Measurements from ENCODE around the gene CHID1.

The CHID1 gene

DNA sequence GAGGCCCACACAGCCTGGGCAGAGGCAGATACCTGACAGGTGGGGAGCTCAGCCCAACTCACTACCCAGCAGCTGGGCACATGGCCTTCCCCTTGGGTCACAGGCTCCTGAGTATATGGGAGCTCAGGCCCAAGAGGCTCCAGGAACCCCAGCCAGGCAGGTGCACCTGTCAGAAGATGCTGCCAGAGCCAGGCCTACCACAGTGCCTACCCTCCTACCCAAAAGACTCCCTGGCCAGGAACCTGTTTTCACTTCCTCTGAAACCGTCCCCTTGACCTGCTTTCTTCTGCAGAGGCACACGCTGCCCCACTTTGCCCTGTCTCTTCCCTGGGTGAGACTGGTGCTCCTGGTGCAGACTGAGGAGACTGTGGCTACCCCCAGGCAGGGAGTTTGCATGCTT, 2.9 kb downstream of the CHID1 start:
- H3K36me3 Mint-ChIP-seq (ENCODE audit: low read depth), result peaks cover 19% of the 10 kb centered on the region
- no peaks in the 10 kb centered on the region for H3K9me3 Mint-ChIP-seq
- H3K4me1 Mint-ChIP-seq, result peaks cover 23% of the 10 kb centered on the region
- ATAC-seq (no peak), DNase-seq (no peak)
- H3K27ac Mint-ChIP-seq, result no peak overlapping the region
- no peaks in the 10 kb centered on the region for H3K27me3 Mint-ChIP-seq
- H3K4me3 Mint-ChIP-seq, result no peak overlapping the region

DNA sequence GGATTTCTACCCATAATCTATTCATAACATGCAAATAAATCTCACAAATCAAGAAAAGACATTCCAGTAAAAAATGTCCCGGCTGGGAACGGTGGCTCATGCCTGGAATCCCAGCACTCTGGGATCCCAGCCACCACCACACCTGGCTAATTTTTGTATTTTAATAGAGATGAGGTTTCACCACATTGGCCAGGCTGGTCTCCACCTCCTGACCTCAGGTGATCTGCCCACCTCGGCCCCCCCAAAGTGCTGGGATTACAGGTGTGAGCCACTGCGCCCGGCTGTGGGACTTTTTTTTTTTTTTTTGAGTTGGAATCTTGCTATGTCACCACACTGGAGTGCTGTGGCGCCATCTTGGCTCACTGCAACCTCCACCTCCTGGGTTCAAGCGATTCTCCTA, 4.7 kb downstream of the CHID1 start:
- Mint-ChIP-seq H3K27me3 (no peaks in the 10 kb centered on the region), H3K27ac (no peak overlapping the region), H3K36me3 (ENCODE audit: low read depth) (peaks cover 30% of the 10 kb centered on the region), H3K4me3 (no peak overlapping the region), H3K9me3 (no peaks in the 10 kb centered on the region), H3K4me1 (peaks cover 17% of the 10 kb centered on the region)
- DNase-seq (no peak), ATAC-seq (no peak)

DNA sequence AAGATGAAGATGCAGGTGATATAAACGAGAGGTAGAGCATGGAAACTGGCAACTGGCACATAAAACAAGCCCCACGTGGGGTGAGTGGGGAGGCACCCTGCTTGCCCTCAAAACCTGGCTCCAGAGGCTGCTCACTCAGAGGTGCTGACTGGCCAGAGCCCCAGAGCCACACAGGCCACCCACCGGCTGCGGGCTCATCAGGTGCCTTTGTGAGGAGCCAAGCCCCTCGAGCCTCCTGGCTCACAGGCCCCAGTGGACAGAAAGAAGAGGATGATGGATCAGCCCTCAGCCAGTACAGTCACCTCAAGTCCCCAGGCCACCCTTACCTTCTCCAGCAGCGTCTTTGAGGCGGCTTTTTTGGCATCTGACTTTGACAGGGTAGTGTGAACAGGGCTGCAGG, 6.2 kb downstream of the CHID1 start:
- ATAC-seq, result no peak
- no peak overlapping the region for H3K4me3 Mint-ChIP-seq

DNA sequence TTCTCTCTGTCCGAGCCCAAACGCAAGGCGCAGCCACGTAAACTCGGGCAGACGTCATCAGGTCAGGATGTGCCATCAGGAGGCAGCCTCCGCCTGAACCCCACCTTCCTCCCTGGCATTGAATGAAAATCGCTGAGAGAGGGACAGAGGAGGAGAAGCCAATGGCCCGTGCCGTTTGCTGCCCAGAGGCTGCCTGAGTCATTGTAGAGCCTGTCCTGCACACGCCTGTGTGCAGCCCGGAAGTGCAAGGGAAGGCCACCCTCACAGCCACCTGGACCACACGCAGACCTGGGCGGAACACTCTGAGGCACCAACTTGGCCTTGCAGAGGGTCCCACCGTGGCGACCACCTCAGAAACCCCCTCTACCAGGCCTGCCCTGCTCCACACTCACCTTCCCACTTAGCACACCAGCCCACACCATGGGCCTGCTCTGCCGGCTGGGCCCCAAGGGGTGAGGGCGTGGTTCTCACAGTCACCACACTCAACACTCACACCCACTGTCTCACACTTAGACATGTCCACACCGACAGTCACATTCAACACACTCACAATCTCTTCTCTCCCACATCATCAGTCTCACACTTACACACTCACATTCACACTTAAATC, 9.1 kb downstream of the CHID1 start:
- Mint-ChIP-seq H3K27me3 (no peaks in the 10 kb centered on the region), H3K27ac (no peak overlapping the region), H3K36me3 (ENCODE audit: low read depth) (peaks cover 34% of the 10 kb centered on the region), H3K9me3 (no peaks in the 10 kb centered on the region), H3K4me1 (peaks cover 3% of the 10 kb centered on the region), H3K4me3 (no peak overlapping the region)
- ATAC-seq (no peak), DNase-seq (no peak)

More for the DNA sequence above, 6.2 kb downstream of the CHID1 start:
- Mint-ChIP-seq H3K9me3 (no peaks in the 10 kb centered on the region), H3K27me3 (no peaks in the 10 kb centered on the region), H3K4me1 (peaks cover 13% of the 10 kb centered on the region), H3K27ac (no peak overlapping the region), H3K36me3 (ENCODE audit: low read depth) (peaks cover 34% of the 10 kb centered on the region)
- DNase-seq, result no peak

DNA sequence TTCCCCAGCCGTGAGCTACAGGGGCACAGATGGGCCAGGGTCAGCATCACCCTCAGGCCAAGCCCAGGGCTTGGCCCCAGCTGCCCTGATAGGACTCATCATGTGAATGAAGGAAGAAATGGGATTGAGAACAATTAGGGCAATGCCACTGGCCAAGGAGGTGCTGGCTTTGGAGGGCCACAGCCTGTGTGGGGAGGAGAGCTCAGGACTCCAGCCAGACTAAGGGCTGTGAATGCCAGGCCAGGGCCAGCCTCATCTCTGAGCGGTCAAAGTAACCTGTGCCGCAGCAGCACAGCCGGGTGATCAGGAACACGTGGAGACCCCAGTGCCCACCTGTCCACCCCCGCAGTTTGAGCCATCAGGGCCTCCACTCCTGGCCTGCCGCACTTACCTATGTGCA, 10.1 kb downstream of the CHID1 start:
- Mint-ChIP-seq H3K4me1 (peaks cover under 1% of the 10 kb centered on the region), H3K36me3 (ENCODE audit: low read depth) (peaks cover 32% of the 10 kb centered on the region), H3K9me3 (no peaks in the 10 kb centered on the region), H3K27ac (no peak overlapping the region), H3K27me3 (no peaks in the 10 kb centered on the region), H3K4me3 (no peak overlapping the region)
- DNase-seq (no peak), ATAC-seq (no peak)

DNA sequence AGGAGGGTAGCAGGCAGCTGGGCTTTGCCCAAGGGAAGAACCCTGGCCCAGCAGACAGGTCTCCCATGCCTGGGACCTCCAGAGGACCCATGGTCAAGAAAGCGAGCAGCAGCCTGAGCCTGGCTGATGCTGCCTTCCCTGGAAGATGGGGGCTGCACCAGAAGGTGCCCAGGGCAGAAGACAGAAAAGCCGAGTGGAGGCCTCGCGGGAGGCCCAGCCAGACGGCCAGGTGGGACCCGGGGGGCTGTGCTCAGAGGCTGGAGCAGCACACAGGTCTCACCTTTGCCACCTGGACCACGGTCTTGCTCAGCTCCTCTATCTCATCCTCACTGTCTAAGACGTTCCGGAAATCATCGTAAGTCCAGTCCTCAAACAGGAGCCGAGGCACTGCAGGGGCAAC, 10.9 kb downstream of the CHID1 start:
- ATAC-seq (no peak), DNase-seq (no peak)
- H3K9me3 Mint-ChIP-seq, result no peaks in the 10 kb centered on the region
- H3K4me1 Mint-ChIP-seq, result no peaks in the 10 kb centered on the region
- H3K4me3 Mint-ChIP-seq, result no peak overlapping the region
- H3K27me3 Mint-ChIP-seq, result no peaks in the 10 kb centered on the region
- peaks cover 29% of the 10 kb centered on the region for H3K36me3 Mint-ChIP-seq (ENCODE audit: low read depth)
- H3K27ac Mint-ChIP-seq, result no peak overlapping the region

DNA sequence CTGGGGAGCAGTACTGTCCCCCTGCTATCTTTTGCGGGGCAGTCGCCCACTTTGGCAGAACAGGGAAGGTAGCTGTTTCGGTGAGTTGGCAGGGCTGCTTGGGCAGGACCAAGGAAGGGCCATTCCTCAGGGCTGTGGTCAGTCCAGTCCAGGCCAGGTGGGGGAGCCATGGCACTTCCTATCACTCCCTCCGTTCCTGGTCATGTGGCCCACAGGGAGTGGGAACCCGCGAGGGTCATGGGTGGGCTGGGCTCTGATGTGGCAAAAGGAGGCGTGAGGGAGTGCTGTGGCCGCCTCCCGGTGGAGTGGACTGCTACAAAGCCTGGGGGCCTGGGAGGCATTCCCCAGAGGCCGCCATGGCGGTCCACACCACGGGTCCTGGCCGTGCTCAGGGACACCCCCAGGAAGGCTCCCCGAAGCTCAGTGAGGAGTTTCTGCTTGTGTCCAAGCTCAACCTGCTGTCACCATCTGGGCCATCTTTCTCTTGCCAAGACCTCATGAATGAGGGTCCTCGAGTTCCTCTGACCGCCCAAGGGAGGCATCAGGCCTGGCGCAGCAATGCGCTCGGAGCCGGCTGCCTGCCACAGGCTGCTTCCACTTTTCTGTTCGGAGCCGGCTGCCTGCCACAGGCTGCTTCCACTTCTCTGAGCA, 11.9 kb downstream of the CHID1 start:
- Mint-ChIP-seq H3K4me3 (no peak overlapping the region), H3K36me3 (ENCODE audit: low read depth) (peaks cover 21% of the 10 kb centered on the region), H3K4me1 (no peaks in the 10 kb centered on the region), H3K9me3 (no peaks in the 10 kb centered on the region), H3K27ac (no peak overlapping the region), H3K27me3 (no peaks in the 10 kb centered on the region)
- no peak for DNase-seq
- no peak for ATAC-seq

DNA sequence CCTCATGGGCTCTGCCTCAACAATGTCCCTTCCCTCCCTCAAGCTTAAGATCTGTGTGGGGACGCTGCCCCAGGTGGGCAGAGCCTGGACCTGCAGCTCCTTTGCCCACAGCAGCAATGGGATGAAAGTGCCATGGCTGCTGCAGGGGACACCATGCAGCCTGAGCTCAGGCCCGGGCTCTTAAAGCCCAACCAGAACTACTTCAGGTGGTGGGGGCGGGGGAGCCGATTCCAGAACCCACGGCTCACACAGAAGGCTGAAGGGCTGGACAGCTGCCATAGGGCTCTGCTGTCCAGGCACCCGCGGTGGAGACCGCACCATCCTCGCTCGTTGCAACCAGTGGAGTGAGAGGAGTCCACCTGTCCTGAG, 12.5 kb downstream of the CHID1 start:
- ATAC-seq (no peak), DNase-seq (no peak)
- Mint-ChIP-seq H3K27me3 (no peaks in the 10 kb centered on the region), H3K27ac (no peak overlapping the region), H3K9me3 (no peaks in the 10 kb centered on the region), H3K4me1 (no peaks in the 10 kb centered on the region), H3K36me3 (ENCODE audit: low read depth) (peaks cover 19% of the 10 kb centered on the region), H3K4me3 (no peak overlapping the region)

DNA sequence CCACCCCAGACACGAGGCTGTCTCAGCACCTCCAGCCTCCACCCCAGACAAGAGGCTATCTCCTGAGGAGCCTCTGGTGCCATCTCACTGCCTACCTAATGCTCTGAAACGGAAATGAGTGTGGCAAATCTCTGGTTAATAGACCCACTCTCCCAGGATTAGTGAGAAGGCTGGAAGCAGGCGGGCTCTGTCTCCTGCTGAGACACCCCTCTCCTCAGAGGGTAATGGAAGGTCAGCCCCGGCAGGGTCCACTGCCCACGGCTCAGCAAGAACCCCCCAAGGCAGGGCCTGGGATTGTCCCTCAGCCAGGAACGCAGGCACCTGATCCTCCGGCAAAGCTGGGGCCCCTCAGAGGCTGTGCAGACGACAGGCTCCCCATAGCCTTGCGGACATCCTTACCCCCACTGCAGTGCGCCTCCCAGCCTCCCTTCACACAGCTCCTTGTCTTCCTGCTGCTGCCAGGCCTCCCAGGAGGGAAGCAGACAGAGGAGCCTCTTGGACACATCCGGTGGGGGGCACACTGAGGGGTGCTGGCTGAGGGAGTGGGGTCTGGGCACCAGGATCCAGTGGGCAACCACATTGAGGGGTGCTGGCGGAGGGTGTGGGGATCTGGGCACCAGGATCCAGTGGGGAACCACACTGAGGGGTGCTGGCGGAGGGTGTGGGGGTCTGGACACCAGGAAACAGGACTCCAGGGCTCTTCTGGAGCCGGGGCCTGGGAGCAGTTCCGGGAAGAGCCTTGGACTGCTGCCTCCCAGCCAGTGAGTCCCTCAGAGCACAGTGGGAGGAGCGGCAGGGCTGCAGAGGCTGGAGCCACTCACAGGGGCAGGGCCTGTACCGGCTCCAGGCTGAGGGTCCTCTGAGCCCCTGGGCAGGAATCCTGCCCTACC, 13.1 kb downstream of the CHID1 start:
- no peak overlapping the region for H3K27ac Mint-ChIP-seq

DNA sequence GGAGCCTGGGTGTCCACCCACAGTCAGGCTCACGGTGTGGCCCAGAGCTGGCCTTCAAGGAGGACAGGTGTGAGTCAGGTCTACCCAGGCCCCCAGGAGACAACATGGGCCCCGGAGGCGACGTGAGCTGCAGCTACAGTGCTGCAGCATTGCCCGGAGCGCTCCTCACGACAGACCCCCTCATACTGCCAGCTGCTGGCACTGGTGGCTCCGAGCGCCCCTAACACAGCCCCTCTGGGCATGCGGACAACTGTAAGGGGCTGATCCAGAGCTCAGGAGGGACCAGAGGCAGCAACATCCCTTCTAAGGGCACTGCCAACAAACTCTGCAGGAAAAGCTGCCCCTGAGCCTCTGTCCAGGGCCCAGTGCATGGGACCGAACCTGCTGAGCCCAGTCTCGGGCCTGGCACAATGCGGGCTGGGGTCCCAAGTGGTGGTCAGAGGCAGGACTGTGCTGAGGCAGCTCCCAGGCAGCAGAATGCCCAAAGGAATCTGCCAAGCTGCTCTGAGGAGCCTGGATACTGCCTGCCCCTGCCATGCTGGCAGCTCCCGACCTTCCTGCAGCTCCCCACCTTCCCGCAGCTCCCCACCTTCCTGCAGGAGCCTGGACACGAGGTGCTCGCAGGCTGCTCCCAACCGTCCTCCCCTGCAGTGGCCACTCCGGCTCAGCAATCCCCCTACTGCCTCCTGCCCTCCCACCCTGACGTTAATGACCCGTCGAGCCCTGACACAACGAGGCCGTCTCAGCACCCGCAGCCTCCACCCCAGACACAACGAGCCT, 15.1 kb downstream of the CHID1 start:
- DNase-seq (no peak), ATAC-seq (no peak)
- no peak overlapping the region for H3K27ac Mint-ChIP-seq
- H3K4me3 Mint-ChIP-seq, result no peak overlapping the region
- H3K36me3 Mint-ChIP-seq (ENCODE audit: low read depth), result peaks cover 3% of the 10 kb centered on the region
- H3K9me3 Mint-ChIP-seq, result no peaks in the 10 kb centered on the region
- no peaks in the 10 kb centered on the region for H3K27me3 Mint-ChIP-seq
- H3K4me1 Mint-ChIP-seq, result no peaks in the 10 kb centered on the region

More for the DNA sequence above, 13.1 kb downstream of the CHID1 start:
- H3K4me1 Mint-ChIP-seq, result no peaks in the 10 kb centered on the region
- H3K9me3 Mint-ChIP-seq, result no peaks in the 10 kb centered on the region
- H3K4me3 Mint-ChIP-seq, result no peak overlapping the region
- H3K36me3 Mint-ChIP-seq (ENCODE audit: low read depth), result peaks cover 15% of the 10 kb centered on the region
- ATAC-seq, result no peak
- no peak for DNase-seq
- H3K27me3 Mint-ChIP-seq, result no peaks in the 10 kb centered on the region

DNA sequence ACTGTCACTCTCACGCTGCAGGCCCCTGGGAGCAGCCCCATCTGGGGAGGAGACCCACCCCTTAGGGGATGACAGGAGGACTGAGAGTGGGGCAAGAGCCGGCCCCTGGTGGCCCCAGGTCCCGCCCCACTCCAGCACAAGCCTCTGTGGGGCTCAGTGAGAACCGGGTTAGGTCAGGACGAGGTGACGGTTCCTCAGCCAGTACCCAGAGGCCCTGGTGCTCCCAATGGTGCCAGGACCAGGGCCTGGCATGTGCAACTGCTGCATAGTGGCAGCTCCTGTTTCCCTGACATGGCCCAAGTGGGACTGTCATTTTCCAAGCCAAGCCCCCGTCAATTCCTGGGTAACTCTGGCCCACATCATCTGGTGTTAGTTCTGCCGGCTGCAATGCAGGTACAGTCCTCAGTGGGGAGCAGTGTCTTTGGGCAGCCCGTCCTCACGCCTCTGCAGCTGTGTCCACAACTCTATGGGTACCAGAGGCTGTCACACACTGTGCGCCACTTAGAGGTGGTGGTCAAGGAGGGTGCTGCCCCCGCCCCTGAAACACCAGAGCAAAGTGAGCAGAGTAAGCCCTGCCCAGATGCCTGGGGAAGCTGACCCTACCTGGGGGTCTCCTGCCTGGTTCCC, 15.9 kb downstream of the CHID1 start:
- ATAC-seq, result no peak

DNA sequence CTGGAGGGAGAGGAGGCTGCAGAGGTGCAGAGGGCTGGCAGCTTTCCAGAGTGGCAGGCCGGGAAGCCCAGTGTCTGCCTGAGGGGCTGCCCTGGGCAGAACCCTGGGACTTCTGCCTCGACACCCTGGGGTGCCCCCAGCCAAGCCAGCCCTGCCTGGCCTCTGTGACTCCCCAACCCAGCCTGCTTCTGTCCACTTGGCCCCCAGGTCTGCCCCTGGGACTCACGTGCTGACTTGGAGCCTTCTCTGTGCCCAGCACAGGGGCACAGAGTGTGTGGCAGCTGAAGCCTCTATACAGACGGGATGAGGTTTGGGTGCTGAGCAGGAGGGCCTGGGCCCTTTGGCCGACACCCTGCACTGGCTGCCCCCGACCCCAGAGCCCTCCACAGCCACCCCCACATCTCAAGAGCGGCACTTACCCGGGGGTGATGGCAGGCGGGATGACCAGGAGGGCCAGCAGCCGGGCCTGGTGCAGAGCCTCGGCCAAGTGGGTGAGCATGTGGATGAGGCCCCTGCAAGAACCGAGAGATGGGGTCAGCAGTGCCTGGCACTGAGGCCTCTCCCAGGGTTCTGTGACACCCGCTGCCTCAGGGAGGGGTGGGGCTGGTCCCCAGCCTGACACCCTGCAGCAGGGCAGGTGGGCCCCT, 17.5 kb downstream of the CHID1 start:
- Mint-ChIP-seq H3K36me3 (ENCODE audit: low read depth) (no peaks in the 10 kb centered on the region), H3K27me3 (no peaks in the 10 kb centered on the region), H3K27ac (no peak overlapping the region), H3K9me3 (no peaks in the 10 kb centered on the region), H3K4me3 (no peak overlapping the region), H3K4me1 (no peaks in the 10 kb centered on the region)
- no peak for DNase-seq
- no peak for ATAC-seq

More for the DNA sequence above, 15.9 kb downstream of the CHID1 start:
- Mint-ChIP-seq H3K36me3 (ENCODE audit: low read depth) (no peaks in the 10 kb centered on the region), H3K4me3 (no peak overlapping the region), H3K9me3 (no peaks in the 10 kb centered on the region), H3K27me3 (no peaks in the 10 kb centered on the region), H3K27ac (no peak overlapping the region), H3K4me1 (no peaks in the 10 kb centered on the region)
- DNase-seq, result no peak

DNA sequence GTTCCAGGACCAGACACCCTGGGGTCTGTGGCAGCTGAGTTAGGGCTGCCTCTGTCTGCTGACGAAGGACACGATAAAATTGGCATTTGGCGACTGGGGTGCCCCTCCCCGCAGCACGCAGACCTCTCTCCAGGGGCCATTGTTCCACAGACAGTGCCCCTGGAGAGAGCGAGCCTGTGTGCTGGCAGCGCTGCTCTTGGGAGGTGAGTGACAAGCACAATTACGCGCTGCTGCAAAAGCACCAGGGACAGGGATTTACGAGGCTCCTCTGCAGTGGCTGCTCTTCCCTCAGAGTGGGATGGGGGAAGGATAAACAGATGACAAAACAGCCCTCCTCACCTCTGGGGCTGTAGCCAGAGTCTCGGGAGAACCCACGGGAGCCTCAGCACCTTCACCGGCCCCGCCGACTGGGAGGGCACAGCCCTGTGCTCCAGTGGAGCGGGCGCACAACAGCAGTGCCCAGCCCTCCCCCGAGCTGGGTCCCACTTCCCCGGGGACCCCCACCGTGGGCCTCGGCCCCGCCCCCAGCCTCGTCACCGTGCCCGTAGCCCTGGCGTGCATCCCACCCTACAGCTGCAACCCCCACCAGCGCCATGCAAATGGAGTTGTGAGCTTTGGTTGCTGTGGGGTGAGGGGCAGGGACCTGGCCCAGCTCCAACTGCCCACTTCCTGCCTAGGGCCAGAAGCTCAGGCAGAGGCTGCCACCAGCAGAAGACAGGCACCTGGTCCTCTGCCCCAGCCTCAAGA, 19.6 kb downstream of the CHID1 start:
- H3K9me3 Mint-ChIP-seq, result no peaks in the 10 kb centered on the region
- no peak overlapping the region for H3K27ac Mint-ChIP-seq

More for the DNA sequence above, 19.6 kb downstream of the CHID1 start:
- Mint-ChIP-seq H3K4me1 (no peaks in the 10 kb centered on the region), H3K4me3 (no peak overlapping the region), H3K27me3 (no peaks in the 10 kb centered on the region), H3K36me3 (ENCODE audit: low read depth) (peaks cover 7% of the 10 kb centered on the region)
- DNase-seq (no peak), ATAC-seq (no peak)

Data from activated naive CD8-positive, alpha-beta T cell treated with anti-CD3 and anti-CD28 coated beads, Interleukin-2, amount 50 U/mL, for 24 hours (primary cell).